HG02981 (cell line): ENCODE measurements around the gene CLEC16A.

Experiments used
- ATAC-seq: cut with Tn5 transposase; IDR thresholded peaks from one replicate; pipeline ENCODE4 v1.9.1; 2021; ENCODE audit warnings: mild to moderate bottlenecking, moderate library complexity; ENCODE audit not compliant: unreplicated experiment

Gene CLEC16A

DNA sequence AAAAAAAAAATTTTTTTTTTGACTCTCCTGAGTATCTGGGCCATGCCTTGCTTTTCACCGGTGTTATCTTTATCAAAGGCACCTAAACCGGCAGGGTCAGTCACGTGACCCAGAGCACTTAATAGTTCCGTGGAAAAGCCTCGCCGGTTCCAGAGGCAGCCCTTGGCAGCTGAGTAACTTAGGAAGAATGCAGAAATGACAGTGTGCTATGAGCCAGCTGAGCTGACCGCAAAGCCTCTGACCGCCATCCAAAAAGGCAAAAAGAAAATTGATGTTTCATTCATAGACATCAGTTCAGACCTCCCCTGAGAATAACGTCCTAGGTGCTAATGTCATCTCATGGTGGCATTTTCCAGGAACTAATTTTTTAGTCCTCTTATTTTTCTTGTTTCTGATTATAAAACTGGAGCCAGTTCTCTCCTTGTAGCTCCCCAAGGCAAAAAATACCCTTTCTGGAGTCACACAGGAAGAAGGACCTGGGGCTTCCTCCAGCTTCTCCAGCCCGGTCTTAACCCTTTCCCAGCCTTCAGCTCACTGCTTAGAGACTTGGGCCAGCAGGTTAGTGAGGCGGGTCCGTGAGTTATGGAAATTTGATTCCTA, 189.1 kb downstream of the CLEC16A start:
- no peak for ATAC-seq

DNA sequence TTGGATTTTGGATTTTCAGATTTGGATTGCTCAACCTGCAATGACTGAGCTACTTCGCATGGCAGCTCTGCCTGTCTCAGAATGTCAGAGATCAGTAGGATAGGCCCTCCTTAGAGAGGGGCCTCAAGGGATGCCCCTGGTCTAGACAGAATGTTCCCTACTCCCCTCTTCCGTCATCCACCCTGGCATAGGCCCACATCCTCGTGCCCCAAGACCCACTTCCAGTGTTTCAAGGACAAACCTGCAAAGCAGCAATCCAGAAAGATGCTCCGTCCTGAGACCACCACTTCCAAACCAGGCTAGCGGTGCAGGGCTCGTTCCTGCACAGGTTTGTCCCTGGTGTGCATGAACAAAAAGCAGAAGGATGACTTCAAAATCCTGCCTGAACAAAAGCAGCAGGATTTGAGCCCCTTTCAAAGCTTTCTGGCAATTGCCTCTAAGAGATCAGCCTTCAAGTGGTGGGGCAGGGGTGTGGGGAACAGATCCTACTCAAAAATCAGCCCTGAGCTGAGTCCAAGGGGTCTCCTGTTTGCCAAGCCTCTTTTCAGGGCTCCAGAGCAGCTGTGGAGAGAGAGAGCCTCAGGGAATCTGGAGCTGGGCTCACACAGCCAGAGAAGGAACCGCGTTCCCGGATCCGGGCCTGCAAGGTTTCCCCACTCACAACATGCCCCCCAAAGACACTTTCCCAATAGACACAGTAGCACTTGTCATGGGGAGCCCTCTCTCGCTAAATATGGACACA, 190.5 kb downstream of the CLEC16A start:
- ATAC-seq = no peak

DNA sequence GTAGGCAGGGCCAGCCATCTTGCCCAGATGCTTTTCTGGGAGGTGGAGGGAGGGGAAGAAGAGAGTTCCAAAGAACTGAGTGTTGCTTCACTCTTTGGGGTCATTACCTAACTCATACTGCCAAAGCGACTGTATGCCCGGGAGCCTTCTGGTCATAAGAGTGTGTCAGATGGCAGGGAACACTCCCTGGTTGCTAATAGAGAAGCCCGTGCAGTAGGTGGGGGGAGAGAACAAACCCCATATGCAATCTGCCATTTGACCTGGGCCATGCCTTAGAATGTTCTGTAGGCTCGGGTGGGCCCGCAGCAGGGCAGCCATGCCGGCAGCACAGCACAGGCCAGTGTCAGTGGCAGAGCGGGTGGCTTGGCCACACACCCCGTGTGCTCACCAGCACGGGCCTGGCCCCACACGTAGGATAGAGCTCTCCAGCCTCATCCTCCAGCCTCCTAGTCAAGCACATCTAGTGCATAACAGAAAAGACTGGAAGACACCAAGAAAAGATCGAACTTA, 191.2 kb downstream of the CLEC16A start:
- ATAC-seq = no peak

DNA sequence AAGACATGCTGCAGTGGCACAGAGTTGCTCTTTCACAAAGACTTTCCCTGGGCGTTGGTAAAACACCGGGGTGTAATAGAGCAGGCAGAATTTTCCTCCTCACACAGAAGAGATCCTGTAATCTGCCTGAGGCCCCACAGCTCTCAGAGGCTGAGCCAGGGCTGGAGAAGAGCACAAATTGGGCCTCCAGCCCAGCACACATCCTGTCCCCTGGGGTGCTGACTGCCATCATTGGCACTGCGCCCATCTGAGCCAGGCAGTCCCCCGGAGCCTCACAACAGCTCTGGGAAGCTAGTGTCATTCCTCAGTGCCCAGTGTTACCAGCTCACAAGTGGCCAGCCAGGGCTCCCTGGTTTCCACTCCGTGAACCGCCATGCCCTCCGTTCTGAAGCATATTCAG, 192.2 kb downstream of the CLEC16A start:
- no peak for ATAC-seq

DNA sequence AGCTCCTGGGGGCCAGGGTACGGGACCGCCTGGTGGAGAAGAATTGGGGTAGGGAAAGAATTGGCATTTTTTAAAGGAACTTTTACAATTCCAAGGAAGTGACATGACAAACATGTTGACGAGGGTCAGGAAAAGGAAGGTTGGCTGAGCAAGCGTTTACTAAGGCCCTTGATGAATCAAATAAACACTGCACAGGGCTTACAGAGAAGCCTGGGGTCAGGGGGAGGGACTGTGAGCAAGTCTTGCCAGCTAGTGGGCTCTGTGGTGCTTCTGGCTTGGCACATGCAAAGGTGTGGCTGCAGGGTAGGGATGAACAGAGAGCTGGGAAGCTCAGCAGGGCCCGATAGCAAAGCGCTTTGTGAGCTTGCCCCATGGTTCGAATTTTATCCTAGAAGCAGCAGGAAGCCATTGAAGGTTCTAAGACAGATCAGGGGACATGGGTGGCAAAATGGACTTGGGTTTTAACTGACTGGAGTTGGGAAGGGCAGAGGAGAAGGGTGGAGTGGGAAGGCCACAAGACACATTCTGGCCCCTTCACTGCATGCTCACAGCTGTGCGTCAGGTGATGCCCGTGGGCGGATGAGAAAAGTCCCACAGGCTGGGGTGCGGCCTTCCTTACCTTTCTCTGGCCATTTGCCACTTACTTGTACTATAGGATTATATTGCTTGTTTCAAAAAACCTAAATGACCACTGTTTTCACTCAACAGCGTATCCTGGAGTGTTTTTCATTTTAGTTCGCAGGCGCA, 193.8 kb downstream of the CLEC16A start:
- no peak for ATAC-seq

DNA sequence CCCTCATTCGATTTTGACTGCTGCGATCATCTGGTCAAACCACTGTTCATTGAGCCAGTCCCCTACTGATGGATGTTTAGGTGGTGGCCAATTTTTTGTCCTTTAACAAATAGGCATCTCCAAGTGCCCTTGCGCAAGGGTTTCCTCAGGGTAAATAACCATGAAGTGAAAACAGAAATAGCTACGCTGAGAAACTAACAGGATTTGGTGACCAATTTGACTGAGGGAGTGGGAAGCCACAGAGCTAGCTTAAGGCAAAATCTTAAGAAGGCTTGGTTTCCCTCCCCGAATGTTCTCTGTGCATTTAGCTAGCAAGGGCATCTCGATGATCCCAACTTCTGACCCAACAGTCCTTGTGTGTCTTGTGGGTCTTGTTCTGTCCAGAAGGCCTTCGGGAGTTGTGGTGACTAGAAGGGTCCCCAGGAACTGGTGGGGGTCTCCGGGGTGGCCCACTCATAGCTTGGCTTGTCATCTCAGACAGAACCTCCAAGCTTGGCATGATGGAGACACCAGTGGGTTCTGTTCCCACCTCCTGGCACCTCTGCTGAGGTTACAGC, 194.5 kb downstream of the CLEC16A start:
- no peak for ATAC-seq

DNA sequence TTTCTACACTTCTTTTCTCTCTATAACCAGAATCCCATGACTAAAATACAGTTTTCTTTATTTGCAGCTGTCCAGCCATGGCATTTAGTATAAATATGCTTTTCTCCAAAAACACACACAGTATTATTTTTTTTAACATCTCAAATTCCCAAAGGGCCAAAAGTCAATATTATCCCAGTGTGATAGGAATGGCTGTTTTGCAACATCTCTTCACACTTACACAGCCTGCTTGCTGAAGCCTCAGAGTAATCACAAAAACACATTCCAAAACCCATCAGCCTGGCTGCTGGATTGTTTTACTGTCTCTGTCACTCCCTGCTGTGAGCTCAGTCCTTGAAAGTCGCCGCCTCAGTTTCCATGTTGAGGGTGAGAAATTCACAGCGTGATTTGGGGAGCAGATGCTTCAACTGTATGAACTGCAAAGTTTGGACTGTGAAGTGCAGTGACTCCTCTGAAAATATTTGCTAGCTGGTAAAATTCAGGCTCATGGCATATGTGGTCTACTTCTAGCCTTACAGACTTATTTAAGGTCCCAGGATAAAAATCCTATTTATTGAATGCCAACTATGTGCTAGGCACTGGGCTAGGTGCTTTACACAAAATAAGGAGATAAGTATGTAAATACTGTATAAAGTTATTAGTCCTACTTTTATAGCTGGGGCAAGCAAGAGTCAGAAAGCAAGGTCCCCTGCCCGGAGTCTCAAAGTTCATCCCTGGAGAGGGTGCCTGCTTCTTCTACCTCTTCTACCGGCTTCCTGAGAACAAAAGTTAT, 195.1 kb downstream of the CLEC16A start:
- no peak for ATAC-seq

DNA sequence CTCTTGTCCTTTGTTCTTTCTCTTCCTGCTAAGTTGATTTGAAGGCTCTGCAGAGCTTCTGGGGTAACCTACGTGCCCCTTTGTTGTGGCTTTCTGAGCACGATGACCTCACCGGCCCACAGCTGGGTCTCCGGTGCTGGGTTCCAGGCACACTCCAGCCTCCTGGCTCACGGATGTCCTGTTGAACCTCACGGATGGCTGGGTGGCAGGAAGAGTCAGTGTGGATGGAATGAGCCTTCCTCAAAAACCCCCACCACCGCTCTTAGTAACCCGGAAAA, 195.7 kb downstream of the CLEC16A start:
- ATAC-seq = no peak

DNA sequence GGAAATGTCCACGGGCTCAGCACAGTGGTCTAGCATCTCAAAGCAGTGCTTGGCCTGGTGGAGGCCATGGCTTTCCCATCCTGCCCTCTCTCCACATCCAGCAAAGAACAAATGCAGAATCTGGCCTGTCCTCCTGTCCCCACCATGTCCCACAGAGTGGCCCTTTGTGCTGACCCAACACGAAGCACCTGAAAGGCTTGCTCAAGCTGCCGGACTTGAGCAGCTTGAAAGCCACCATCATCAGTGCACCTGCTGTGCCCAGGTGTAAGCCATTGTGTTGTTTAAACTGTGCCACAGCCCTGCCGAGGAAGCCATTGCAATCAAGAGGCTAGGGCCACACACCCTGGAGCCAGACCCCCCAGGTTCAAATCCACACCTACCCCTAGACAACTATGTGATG, 196.1 kb downstream of the CLEC16A start:
- ATAC-seq = no peak

DNA sequence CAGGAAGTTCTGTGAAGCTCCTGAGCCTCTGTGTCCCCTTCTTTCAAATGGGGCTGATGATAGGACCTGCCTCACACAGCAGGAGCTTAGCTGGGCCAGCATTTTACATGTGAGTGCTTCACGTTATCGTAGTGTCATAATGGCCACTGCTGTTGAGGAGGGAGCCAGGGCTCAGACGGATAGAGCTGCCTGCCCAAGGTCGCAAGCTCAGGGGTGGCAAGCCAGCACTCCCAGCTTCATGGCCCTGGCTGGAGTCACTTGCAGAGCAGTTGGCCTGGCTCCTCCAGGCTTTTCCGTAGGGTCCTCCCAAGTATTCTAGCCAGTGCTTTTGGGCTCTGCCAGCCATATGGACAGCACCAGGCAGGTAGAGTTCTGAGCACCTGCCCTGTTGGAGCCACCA, 196.5 kb downstream of the CLEC16A start:
- ATAC-seq = no peak

DNA sequence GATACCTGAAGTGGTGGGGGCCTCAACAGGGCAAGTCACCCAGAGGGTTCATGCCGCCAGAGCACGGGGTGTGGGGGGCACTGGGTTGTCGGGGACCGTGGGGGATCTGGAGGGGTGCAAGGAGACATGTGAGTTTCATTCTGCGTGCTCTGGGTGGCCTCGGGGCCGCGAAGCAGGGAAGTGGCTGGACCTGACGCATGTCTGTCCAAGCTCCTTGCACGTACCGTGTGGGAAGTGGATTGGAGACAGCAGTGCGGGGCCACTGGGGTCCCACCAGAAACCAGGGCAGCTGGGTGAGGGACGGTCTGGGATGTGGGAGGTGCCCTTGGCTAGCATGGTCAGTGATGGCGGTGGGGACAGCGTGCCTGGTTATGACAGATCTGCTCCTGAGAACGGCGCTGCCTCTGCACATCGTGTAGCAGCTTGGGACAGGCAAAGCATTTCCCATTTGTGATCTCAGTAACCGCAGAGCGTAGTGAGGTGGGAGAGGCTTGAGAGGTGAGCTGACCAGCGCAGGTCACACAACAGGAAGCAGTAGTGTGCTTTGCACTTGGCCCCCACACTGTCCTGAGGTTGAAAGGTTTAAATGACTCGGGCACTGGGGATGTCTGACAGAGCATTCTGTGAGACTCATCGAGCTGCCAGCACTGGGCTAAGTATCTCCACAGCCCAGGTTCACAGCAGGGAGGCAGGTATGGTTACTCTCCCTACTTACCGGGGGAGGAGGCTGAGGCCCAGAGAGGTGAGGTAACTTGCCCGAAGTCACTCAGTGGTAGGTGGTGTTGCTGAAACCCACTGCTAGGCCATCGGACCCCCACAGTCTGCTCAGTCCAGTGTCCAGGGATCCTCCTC, 197.3 kb downstream of the CLEC16A start:
- ATAC-seq = no peak

DNA sequence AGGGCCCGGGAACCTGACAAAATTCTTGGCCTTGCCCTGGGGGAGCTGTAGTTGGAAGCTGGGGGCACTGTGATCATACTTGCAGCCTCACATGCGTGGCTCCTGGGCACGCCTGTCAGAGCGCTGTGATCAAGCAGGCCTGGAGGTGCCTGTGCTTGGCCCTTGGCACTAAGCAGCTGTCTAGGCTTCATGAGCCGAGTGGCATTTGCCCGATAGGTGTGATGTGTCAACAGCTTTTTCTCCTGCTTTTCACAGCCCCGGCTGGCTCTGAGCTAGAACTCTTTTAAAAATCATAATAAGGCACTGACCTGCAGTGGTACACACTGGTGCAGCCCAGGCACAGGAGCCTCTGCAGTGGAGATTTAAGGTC, 197.9 kb downstream of the CLEC16A start:
- no peak for ATAC-seq

DNA sequence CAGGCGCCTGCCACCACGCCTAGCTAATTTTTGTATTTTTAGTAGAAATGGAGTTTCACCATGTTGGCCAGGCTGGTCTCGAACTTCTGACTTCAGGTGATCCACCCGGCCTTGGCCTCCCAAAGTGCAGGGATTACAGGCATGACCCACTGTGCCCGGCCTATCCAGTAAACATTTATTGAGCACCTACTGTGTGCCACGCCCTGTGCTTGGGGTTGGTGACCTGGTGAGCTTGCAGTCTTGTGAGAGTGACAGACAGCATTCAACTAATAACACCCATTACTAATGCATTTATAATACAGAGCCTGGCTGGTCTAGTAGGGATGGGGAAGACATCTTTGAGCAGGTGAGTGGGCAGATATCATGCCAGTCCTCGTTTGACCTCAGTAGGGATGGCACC, 198.6 kb downstream of the CLEC16A start:
- no peak for ATAC-seq

DNA sequence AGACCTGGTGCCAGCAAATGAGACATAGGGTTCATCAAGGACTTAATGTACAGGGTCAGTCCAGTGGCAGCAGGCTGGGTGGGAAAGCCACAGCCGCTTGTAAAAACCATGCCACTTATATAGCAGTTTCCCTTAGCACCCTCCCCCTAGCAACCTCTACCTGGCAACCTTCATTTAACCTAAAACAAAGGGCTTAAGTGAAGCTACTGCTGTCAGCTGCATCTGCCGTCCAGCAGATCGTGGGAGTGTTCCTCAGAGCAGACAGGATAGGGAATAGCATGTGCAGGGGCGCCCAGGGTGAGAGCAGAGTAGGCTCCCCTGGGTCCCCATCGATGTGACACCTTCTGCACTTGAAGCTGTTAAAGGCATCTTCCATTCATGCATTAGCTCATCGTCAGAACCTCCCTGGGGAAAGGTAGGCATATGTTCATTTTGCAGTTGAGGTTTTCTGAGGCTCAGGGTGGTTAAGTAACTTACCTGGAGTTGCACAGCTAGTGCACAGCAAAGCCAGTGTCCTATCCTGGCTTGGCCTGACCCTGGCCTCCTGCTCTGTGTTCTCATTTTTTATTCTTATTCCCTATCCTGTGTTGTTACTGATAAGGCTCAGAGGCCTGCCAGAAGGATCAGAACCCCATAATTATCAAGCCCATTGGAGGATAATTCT, 199.1 kb downstream of the CLEC16A start:
- ATAC-seq = no peak

DNA sequence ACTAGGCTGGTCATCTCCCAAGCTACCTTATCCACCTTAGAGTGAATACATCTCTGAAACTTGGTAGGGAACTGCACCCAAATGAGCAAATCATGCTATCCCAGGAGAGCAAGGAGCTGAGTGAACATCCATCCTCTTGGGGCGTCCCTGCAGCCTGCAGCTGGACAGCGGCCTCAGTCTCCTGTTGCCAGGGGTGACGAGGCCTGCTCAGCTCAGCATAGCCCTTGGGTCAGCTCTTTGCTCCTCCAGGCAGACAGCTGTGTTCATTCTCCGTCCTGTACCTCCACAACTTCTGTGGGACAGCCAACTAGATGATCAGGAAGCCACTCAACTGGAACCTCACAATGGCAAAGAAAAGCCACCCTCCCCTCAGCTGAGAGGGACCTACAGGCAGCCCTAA, 199.8 kb downstream of the CLEC16A start:
- no peak for ATAC-seq

DNA sequence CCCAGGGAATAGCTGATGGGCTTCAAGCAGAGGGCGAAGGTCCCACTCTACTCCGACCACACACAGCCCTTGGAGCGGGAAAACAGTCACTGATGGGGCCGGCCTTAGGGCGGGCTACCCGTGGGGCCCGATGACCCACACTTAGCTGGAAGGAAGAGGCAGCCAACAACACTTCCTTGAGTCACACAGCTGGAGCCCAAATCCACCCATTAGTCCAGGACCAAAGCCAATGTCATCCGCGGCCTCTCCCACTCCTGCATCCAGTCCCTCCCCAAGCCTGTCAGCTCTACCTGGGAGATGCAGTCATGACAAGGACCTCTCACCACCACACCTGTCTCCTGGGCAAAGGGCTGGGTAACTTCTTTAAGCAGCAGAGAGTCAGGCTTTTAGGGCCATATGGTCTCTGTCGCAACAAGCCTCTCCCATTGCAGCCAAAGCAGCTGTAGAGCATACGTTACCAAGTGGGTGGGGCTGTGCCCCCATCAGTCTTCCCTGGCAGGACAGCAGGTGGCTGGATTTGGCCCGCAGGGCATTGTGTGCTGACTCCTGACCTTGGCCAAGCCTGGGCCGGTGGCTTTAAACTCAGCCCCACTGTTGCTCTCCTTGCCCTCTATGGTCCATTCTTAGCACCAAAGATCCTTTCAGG, 200.9 kb downstream of the CLEC16A start:
- no peak for ATAC-seq

DNA sequence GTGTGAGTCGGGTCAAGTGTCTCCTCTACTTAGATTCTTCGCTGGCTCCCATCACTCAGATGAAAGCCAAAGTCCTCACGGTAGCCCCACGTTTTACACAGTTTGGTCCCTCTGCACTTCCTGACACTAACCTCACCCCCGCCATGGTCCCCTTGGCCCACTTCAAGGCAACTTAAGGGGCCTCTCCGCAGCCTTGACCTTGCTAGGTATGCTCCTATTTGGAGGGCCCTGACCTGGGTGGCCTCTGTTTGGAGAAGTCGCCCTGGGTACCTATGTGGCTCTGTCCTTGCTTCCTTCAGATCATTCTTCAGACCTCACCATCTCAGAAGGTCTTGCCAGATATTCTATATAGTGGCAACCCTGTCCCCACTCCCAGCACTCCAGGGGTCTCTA, 201.5 kb downstream of the CLEC16A start:
- no peak for ATAC-seq

DNA sequence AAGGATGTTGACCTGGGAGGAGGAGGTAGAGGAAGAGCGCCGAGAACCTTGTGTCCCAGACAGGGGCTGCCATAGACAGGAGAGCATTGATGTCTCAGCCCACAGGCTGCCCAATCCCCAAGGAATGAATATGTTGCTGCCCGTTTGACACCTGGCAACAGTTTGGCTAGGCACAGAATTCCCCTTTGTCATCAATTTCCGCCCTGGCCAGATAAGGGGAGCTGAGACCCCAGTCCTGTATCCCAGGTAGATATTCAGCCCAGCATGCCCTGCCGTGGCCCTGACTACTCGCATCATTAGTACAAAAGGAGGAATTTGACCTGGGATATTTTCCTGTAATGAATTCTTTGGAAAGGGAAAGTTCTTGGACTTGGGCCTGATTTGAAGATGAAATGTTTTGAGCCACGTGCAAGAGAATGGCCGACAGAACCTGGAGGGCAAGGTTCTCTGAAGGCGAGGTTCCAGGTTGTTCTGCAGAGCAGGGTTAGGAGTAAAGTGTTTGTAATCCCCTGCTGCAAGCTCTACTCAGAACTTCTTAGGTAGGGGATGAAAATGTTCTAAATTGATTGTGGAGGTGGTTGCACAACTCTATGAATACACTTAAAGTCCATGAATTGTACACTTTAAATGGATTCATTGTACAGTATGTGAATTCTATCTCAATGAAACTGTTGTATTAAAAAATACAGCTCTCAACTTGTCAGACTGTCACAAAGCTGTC, 202.8 kb downstream of the CLEC16A start:
- ATAC-seq = no peak
